Smooth muscle cell (in vitro differentiated cells): ENCODE data around the gene ZSCAN12. TPM values are rescaled to one million over a fixed set of nuclear protein-coding genes. Genes with fewer than 3 reads are reported as not detected.

Source experiments
- DNase-seq: peaks from one replicate; lab custom pipeline; 2025; ENCODE audit not compliant: unreplicated experiment; lab: John Stamatoyannopoulos, UW
- H2AFZ ChIP-seq: fragments of 200-600 bp; sonication (generic); 2 replicates; pipeline ENCODE4 v1.6.0; 2016; ENCODE audit warnings: antibody characterized with exemption, low read depth, mild to moderate bottlenecking
- H3F3A ChIP-seq: fragments of 200-600 bp; sonication (generic); 2 replicates; pipeline ENCODE4 v1.6.0; 2017; ENCODE audit warnings: antibody characterized with exemption, low read depth
- H3K27ac ChIP-seq: fragments of 200-600 bp; sonication (generic); 2 replicates; pipeline ENCODE4 v1.5.1; 2016; ENCODE audit warnings: low read depth, mild to moderate bottlenecking
- H3K27me3 ChIP-seq: fragments of 200-600 bp; sonication (generic); 2 replicates; pipeline ENCODE4 v1.6.1; 2016; ENCODE audit warnings: low read depth, mild to moderate bottlenecking
- H3K36me3 ChIP-seq: fragments of 200-600 bp; sonication (generic); 2 replicates; pipeline ENCODE4 v1.5.1; 2016; ENCODE audit warnings: low read depth
- H3K4me1 ChIP-seq: fragments of 200-600 bp; sonication (generic); 2 replicates; pipeline ENCODE4 v1.5.1; 2016; ENCODE audit warnings: low read depth
- H3K4me2 ChIP-seq: fragments of 200-600 bp; sonication (generic); 2 replicates; pipeline ENCODE4 v1.6.0; 2016; ENCODE audit warnings: mild to moderate bottlenecking
- H3K4me3 ChIP-seq: fragments of 200-600 bp; sonication (generic); 2 replicates; pipeline ENCODE4 v1.5.1; 2016; ENCODE audit warnings: mild to moderate bottlenecking
- H3K79me2 ChIP-seq: fragments of 200-600 bp; sonication (generic); 2 replicates; pipeline ENCODE4 v1.6.0; 2016; ENCODE audit warnings: low read depth, mild to moderate bottlenecking
- H3K9ac ChIP-seq: fragments of 200-600 bp; sonication (generic); 2 replicates; pipeline ENCODE4 v1.6.0; 2016; ENCODE audit warnings: low read depth
- H3K9me3 ChIP-seq: fragments of 200-600 bp; sonication (generic); replicated peaks from 2 replicates; pipeline ENCODE4 v1.5.1; 2016; ENCODE audit warnings: low read depth
- H4K20me1 ChIP-seq: fragments of 200-600 bp; sonication (generic); 2 replicates; pipeline ENCODE4 v1.6.0; 2016; ENCODE audit warnings: low read depth
- CTCF ChIP-seq: fragments of 200-600 bp; sonication (generic); IDR thresholded peaks from 2 replicates; pipeline ENCODE4 v1.5.1; 2017; ENCODE audit warnings: borderline replicate concordance, mild to moderate bottlenecking, antibody characterized with exemption; ENCODE audit not compliant: insufficient read depth, poor library complexity, severe bottlenecking
- WGBS: methylation state at CpG from one replicate; pipeline ENCODE4 v1.1.7; 2016; ENCODE audit warnings: low lambda C conversion rate; 5-methylcytosine and 5-hydroxymethylcytosine counted together
- polyA plus RNA-seq: library from polyadenylated mRNA; unstranded; fragments of >200 nt; fragmentation: Nextera tagmentation; extraction: Ambion mirVana; gene quantifications from 2 replicates; pipeline ENCODE4 v1.2.1, GENCODE V29; 2016
- total RNA-seq: library from RNA; depleted of rRNA; stranded (reverse); fragments of >200 nt; gene quantifications from 2 replicates; pipeline ENCODE4 v1.2.3, GENCODE V29; 2014

Gene ZSCAN12
- total and polyA plus RNA-seq, 2 experiments from 2014 or later, result 1.3 to 6.8 TPM

- H2AFZ ChIP-seq, result no peak overlapping the region
- no peaks in the 10 kb centered on the region for H3K9me3 ChIP-seq
- H3K9ac ChIP-seq, result no peak overlapping the region
- H3K36me3 ChIP-seq, result no peaks in the 10 kb centered on the region
- WGBS, result 97% methylated on average over 16 of the region's 16 CpGs
- no peaks in the 10 kb centered on the region for H3K4me1 ChIP-seq
- no peak for DNase-seq
- no peaks in the 10 kb centered on the region for H3F3A ChIP-seq
- H4K20me1 ChIP-seq, result no peaks in the 10 kb centered on the region
- no peak overlapping the region for H3K27ac ChIP-seq
- H3K79me2 ChIP-seq, result no peaks in the 10 kb centered on the region
- H3K27me3 ChIP-seq, result no peaks in the 10 kb centered on the region
- no peak overlapping the region for H3K4me3 ChIP-seq
- no peak for TF ChIP-seq CTCF
- H3K4me2 ChIP-seq, result no peak overlapping the region
These were observed 30.2 kb upstream of the ZSCAN12 start for GRCh38 chr6:28429781-28430180.

- Histone ChIP-seq H4K20me1 (no peaks in the 10 kb centered on the region), H3F3A (no peaks in the 10 kb centered on the region), H3K4me1 (no peaks in the 10 kb centered on the region), H3K9ac (no peak overlapping the region), H3K9me3 (no peaks in the 10 kb centered on the region), H3K4me2 (no peak overlapping the region), H3K36me3 (no peaks in the 10 kb centered on the region), H3K79me2 (no peaks in the 10 kb centered on the region), H2AFZ (no peak overlapping the region), H3K4me3 (no peak overlapping the region), H3K27ac (no peak overlapping the region), H3K27me3 (no peaks in the 10 kb centered on the region)
- no peak for DNase-seq
- no peak for TF ChIP-seq CTCF
- 53% methylated on average over 4 of the region's 4 CpGs for WGBS
These were observed 26.5 kb upstream of the ZSCAN12 start for GRCh38 chr6:28425944-28426541.

- DNase-seq, result no peak
- Histone ChIP-seq H2AFZ (no peak overlapping the region), H3F3A (no peaks in the 10 kb centered on the region), H3K4me2 (no peak overlapping the region), H3K4me1 (no peaks in the 10 kb centered on the region), H3K79me2 (no peaks in the 10 kb centered on the region), H3K27ac (no peak overlapping the region), H3K9me3 (no peaks in the 10 kb centered on the region), H3K9ac (no peak overlapping the region), H3K4me3 (no peak overlapping the region), H3K27me3 (no peaks in the 10 kb centered on the region), H4K20me1 (no peaks in the 10 kb centered on the region), H3K36me3 (peaks cover 6% of the 10 kb centered on the region)
- TF ChIP-seq CTCF, result no peak
These were observed 24.6 kb upstream of the ZSCAN12 start for GRCh38 chr6:28424163-28424562.

- Histone ChIP-seq H3K36me3 (peaks cover 6% of the 10 kb centered on the region), H3K4me2 (no peak overlapping the region), H3K4me3 (no peak overlapping the region), H3F3A (no peaks in the 10 kb centered on the region), H3K79me2 (no peaks in the 10 kb centered on the region), H3K4me1 (no peaks in the 10 kb centered on the region), H3K27ac (no peak overlapping the region), H3K27me3 (no peaks in the 10 kb centered on the region), H2AFZ (no peak overlapping the region), H4K20me1 (no peaks in the 10 kb centered on the region), H3K9me3 (no peaks in the 10 kb centered on the region), H3K9ac (no peak overlapping the region)
- TF ChIP-seq CTCF, result no peak
- 89% methylated on average over 1 of the region's 1 CpG for WGBS
- DNase-seq, result no peak
These were observed 24.0 kb upstream of the ZSCAN12 start for GRCh38 chr6:28423546-28423945.
